NCI-H524 (cell line): ENCODE measurements around the gene CD40.

Experiments used
- DNase-seq, 2 experiments: peaks; one replicate each; lab custom pipeline; 2025; lab: John Stamatoyannopoulos, UW

CD40 gene

DNA sequence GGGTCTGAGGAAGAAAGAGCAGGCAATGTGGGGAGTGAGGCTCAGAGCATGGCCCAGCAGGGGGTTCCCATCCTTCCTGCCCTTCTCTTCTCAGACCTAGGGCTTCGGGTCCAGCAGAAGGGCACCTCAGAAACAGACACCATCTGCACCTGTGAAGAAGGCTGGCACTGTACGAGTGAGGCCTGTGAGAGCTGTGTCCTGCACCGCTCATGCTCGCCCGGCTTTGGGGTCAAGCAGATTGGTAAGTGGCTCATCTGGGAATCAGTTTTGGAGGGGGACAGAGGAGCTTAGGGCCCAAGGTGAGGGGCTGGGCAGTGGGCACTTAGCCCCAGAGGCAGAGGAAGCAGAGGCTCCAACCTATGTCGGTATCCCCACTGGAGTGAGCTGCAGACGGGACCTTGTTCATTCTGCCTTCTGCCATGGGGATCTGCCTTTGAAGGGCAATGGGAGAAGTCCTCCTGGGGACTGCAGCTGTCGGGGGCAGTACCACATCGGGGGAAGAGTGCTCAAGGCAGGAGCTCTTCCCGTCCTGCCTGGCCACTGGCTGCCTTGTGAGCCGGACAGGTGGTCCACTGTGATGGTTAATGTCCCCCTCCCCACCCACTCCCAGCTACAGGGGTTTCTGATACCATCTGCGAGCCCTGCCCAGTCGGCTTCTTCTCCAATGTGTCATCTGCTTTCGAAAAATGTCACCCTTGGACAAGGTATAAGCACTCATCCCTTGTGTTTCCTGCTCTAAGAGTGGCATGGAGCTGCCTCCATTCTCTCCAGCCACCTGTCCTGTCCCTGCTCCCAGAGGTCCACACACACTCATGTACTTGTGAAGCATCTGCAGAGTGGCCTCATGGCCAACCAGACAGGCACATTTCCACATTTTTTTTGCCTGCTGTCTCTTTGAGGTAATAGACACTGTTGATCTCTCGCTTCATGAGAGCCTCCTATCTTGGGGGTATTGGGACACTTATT is 4.7 kb downstream of the CD40 start:
- DNase-seq = no peak

- DNase-seq = no peak
Measured at GRCh38 chr20:46123482-46124245, 5.5 kb downstream of the CD40 start.

DNA sequence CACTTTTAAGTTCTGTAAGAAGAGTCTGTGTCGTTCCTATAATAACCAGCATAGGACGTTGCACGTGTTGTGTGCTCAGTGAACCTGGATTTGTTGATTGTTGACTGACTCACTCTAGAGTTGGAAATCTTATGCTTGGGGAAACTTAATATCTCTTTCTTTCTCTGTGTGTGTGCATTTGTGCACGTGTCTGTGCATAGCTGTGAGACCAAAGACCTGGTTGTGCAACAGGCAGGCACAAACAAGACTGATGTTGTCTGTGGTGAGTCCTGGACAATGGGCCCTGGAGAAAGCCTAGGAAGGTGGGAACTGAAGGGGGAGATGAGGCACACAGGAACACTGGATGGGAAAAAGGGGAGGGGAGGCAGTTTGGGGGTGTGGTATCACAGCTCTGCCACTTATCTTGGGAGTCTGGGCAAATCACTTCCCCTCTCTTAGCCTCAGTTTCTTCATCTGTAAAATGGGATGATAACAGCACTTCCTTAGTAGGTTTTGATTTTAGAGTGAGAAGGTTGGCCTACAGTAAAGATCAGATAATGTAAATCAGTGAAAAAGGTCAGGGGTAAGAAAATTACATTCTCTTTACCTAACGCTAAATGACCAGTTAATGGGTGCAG is 8.4 kb downstream of the CD40 start:
- DNase-seq = no peak

DNA sequence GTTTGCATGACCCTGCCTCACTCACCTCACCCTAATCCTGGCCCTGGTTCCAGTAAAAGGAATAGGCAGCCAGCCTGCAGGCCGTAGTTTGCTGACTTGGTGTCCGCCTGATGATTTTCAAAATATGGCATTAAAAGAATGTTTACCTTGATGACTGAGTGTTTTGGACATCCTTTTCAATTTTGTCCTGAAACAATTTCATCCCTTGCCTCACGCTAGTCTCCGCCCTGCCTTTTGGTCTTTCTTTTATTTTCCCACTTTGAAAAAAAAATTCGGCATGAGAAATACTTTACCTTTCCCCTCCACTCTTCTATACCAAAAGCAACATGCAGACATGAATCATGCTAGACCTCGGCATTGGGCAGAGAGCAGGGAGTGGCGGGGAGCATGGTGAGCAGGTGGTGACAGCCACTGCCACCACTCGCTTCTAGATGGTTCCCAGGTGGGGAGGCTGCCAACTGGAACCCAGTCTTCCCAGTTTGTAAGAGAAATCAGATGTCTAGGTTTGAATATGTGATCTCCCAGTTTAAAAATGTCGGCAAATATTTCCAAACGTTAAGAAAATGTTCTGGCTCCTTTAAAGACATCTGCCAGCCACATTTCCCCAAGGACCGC is 9.4 kb downstream of the CD40 start:
- no peak for DNase-seq

DNA sequence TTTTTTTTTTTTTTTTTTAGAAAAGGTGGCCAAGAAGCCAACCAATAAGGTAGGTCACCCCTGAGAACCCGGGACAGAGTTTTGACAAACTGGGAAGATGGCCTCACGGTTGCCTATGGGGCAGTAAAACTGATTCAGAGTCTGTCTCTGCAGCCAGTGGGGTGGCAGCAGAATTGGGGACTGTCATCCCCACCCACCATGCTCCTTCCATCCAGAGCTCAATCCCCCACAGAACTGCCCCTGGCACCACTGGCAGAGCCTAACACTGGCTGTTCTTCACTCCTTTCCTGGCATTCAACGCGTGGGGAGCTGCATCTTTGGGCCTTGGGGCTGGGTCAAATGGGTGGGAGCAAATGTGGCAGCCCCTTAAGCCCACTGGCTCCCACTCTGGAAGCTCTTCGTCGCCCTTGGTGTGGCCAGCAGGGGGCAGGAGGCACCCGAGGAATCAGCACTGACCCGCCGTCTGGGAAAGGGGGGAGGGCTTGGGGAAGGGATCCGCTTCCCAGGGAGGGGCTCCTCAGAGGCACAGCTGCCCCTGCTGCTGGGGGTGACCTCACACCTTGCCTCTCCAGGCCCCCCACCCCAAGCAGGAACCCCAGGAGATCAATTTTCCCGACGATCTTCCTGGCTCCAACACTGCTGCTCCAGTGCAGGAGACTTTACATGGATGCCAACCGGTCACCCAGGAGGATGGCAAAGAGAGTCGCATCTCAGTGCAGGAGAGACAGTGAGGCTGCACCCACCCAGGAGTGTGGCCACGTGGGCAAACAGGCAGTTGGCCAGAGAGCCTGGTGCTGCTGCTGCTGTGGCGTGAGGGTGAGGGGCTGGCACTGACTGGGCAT is 10.4 kb downstream of the CD40 start:
- DNase-seq = peak; percentile 57 to 75

DNA sequence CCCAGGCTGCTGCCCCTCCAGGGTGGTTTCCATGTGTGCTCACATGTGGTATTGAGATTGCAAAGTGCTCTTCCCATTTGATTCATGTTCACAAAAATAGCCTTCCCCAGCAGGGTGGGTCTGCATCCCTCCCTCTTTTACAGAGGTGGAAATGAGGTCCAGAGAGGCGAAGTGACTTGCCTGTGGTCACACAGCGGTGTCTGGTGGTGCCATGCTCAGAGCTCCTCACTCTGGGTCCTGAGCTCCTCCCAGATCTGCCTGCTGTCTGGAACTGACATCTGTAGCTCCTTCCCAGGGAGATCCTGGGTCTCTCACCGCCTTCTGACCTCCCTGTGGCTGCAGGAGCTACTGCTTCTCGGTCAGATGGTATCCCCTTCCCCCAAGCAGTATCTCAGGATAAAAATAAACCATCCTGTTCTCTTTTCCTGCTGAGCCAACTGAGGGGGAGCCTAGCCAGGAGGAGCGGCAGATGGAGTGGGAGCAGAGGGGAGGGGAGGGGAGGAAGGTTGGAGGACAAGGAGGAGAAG is 11.9 kb downstream of the CD40 start:
- DNase-seq = peak; percentile 95 to 96

- DNase-seq = peak; percentile 94 to 96
Measured at GRCh38 chr20:46130534-46130933, 12.4 kb downstream of the CD40 start.

DNA sequence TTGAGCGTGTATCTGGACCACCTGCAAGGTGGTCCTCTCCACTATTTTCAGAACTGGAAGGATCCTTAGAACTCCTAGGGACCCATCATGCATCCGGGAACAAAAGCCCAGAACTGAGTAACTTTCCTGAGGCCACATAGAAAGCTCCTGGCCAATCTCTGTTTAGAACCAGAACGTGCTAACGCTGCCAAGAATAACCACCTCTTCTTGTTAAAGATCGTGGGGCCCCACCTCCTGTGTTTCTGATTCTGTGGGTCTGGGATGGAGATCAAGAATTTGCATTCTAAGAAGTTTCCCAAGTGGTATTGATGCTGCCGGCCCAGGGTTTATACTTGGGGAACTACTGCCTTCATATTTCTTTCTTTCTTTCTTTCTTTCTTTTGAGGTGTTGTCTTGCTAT is 13.3 kb downstream of the CD40 start:
- DNase-seq = no peak

- peak; percentile 37 to 63 for DNase-seq
Measured at GRCh38 chr20:46132705-46133120, 14.6 kb downstream of the CD40 start.

DNA sequence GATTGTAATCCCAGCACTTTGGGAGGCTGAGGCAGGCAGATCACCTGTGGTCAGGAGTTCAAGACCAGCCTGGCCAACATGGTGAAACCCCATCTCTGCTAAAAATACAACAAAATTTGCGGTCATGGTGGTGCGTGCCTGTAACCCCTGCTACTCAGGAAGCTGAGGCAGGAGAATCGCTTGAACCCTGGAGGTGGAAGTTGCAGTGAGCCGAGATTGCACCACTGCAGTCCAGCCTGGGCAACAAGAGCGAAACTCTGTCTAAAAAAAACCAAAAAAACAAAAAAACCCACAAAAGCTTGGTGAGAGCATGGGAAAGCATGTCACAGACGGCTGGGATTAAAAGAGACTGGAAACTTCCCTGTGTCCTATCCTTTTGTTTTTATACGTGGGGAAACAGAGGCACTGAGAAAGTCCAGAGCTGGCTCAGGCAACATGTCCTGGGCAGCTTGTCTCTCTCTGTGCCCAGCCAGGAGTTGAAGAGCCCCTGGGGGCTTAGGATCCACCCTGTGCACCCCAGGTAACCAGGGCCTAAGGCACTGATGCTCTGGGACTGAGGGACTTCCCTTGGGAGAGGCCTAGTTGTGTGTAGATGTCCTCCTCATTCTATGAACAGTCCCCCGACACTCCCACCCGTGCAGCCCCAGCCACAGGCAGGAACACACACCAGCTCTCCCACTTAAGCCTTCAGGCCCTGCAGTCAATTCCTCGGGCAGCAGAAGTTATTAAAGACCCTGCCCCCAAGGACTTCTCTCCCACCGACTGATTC is 16.0 kb downstream of the CD40 start:
- no peak for DNase-seq

DNA sequence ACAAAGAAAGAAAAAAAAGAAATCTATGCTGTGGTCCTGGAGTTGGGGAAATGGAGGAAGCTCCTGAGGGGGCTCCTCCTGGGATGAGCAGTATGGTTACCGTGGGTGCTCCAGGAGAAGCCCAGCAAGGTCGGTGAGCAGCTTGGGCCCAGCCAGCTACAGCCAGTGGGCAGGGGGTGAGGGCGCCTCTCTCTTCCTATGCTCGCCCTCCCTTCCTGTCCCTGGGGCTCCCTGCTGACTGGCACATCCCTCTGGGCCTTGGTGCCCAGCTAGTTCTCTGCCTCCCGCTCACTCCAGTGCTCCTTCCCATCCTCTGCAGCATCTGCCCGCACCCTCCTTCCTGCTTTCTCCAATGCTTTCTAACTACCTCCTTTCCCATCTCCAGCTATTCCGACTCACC is 16.6 kb downstream of the CD40 start:
- no peak for DNase-seq

DNA sequence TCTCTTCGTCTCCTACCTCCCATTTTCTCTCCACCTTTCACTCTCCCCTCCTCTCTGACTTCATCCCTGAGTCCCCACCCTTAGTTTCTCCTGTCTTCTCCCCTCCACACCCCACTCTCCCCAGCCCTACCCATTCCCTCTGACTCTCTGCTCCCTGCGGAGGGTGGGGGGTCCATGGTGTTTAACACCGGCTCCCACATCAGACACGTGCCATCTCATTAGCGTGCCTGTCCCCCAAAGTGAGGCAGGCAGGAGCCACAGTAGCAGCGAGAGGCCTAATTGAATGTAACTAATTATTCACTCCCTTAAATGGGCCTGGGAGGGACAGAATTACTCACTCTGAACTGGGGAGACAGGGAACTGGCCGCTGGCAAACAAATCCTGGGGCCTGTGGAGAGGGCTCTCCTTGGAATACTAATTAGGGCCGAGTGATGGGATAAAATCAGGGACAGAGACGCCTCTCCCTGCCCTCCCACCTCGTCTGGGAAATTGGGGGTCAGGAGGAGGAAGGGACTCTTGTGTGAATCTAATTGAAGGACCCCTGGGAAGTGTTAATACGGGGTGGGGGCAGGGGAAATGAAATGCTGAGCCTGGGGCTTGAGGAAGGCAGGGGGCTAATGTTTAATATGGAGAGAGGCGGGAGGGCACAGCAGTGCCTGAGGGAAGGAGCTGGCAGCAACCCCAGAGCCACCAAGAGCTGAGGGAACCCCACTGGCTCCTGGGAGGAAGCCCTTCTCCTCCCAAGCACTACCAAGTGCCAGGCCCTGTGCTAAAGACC is 17.9 kb downstream of the CD40 start:
- DNase-seq = no peak

DNA sequence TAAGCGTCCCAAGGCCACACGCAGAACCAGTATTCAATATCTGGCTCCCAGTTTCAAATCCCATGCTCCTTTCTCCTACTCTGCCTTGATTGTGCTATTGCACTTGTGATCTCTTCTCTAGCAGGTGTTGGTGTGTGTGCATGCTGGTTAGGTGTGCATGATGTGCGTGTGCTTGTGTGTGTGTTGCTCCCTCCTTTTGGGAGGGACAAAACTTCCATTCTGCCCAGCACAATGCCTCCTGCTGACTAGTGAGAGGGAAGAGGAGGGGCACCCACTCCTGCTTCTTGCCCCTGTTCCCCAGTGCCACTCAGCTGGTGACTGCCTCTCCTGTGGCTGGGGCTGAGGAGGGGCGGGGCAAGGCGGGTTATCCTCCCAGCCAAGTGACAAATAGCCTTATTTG is 19.7 kb downstream of the CD40 start:
- no peak for DNase-seq

DNA sequence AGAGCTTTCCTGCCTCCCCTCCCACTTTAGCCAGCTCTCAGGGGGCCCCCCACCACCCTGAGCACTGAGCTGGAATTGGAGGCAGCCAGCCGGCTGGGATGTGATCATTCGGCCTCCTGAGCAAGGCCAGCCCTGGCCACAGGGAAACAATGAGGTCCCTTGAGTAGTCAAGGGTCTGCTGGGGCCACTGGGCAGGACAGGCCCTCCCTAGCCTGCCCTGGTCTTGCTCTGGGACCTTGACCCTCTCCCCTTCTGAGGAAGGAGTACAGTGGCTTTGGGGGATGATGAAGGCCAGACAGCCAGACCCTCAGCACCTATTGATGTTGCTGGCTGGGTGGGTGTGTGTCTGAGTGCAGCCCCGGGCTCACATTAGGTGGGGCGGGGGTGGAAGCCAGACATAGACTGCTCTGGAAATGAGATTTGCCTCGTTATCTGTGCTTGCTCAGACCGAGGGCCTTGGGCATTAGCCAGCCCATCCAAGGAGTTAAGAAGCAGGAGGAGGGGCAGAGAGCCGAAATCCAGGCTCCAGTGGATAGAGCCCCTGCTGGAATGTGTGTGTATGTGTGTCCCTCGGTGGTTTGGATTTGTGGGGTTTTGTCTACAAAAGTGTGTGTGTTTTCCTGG is 21.3 kb downstream of the CD40 start:
- DNase-seq = peak; percentile 7 to 50

DNA sequence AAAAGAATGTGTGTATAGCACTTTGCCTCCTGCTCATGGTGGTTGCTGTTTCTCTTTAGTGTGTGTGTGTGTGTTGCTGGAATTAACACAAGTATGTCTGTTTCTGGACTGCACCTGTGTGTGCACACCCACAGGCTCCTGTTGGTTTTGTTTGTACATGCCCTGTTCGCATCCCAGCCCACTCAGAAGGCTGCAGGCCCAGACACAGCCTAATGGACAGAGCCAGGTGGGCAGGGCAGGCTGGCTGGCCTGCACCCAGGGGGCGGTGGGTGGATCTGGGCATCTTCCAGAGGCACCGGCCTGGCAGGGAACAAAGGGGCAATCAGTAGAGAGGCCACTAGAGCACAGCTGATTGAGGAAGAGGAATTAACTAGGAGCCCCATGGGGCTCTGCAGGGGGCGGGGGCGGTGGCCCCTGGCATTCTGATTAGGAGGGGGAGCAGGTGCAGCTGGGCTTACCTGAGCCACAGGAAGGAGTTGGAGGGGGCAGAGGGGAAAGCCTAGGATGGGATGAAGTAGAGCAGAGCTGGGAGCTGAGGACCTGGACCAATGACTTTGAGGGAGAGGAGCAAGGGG is 21.9 kb downstream of the CD40 start:
- peak; percentile 72 to 78 for DNase-seq

DNA sequence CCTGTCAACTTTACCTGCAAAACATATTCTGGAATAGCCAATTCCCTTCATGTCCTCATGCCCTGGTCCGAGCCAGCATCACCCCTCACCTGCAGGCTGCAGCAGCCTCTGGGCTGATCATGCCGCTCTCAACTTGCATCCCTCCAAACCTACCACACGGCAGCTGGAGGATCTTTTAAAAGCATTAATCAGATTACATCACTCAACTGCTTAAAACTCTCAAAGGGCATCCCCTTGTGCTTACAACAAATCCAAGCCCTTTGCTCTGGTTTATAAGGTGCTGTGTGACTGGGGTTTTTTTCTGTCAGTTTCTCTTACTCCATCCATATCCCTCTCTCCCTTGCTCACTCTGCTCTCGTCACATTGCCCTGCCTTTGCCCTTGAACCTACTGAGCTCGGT is 24.0 kb downstream of the CD40 start:
- DNase-seq = peak; percentile 85 to 95

DNA sequence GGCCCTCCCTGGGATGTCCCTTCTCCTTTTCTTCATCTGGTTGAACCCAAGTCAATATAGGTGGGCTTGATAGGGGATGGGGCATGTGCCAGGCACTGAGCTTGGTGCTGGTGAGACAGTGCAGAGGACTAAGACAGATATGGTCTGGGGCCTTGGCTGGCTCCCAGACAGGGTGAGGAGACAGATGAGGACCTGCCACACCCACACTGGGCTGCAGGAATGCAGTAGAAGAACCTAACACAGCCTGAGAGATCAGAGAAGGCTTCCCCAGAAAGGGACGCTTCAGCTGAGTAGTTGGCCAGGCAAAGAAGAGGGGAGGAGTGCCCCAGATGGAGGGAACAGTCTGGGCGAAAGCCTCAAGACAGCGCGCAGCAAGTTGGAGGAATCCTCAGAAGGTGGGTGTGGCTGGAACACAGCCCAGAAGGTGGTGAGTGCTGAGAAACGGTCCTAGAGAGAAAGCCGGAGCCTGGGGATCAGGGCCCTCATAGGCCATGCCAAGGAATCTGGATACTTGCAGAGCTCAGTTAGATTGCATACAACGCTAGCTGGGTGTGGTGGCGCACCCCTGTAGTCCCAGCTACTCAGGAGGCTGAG is 26.4 kb downstream of the CD40 start:
- DNase-seq = no peak

DNA sequence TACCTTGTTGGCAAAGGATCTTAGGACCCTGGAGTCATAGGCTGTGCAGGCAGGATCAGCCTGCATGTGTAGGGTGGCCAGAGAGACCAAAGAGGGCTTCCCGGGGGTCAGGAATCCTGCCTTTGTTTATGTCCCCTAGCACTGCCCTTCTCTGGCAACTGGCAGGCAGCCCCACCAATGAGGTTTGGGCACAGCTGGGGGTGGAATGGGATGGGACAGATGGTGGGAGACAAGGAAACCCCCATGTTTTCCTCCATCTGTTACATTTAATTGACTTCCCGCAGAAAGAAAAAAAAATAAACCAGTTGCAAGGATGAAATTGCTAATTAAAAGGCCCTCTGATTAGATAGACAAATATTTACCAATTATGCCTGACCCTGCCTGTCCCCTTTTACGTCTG is 27.6 kb downstream of the CD40 start:
- DNase-seq = peak; percentile 86 to 87
